K562 (cell line): ENCODE measurements around the gene CBX4.

ENCODE experiments used
- ARID1B ChIP-seq: fragments of 450-650 bp; IDR thresholded peaks from 2 replicates; pipeline ENCODE4 v1.6.1; 2016; ENCODE audit warnings: antibody characterized with exemption, mild to moderate bottlenecking, inconsistent platforms
- CBFB ChIP-seq: sonication (generic); formaldehyde crosslinking; IDR thresholded peaks from 2 replicates; pipeline ENCODE4 v1.4.0; 2020; ENCODE audit warnings: mild to moderate bottlenecking, missing genetic modification reagents
- CEBPZ ChIP-seq: fragments of 150-350 bp; IDR thresholded peaks from 2 replicates; pipeline ENCODE4 v1.6.1; 2014; ENCODE audit warnings: low read depth, mild to moderate bottlenecking, low read length, borderline replicate concordance
- CTCF ChIP-seq, 3 experiments: IDR thresholded peaks in 2 of 3; conservative IDR thresholded peaks in 1 of 3; 2 replicates each; pipeline ENCODE4 v1.5.1; 2011 to 2012; ENCODE audit warnings: low read length in 3 of 3, mild to moderate bottlenecking in 3 of 3, control low read depth in 2 of 3, improper control_type of control experiment in 1 of 3, inconsistent platforms in 1 of 3, low read depth in 1 of 3, mixed read lengths in 1 of 3, moderate library complexity in 1 of 3; ENCODE audit not compliant: insufficient read depth in 2 of 3
- MED1 ChIP-seq: sonication (generic); formaldehyde crosslinking; IDR thresholded peaks from 2 replicates; pipeline ENCODE4 v1.8.1; 2023; ENCODE audit warnings: missing genetic modification reagents, borderline replicate concordance
- TGIF2 ChIP-seq: sonication (generic); formaldehyde crosslinking; IDR thresholded peaks from 2 replicates; pipeline ENCODE4 v1.8.1; 2022; ENCODE audit warnings: mild to moderate bottlenecking, missing genetic modification reagents, moderate library complexity
- ZNF184 ChIP-seq: sonication (generic); formaldehyde crosslinking; IDR thresholded peaks from 2 replicates; pipeline ENCODE4 v1.5.0; 2020; ENCODE audit warnings: missing genetic modification reagents
- ZNF76 ChIP-seq: fragments of 250-450 bp; sonication (Bioruptor Pico); IDR thresholded peaks from 2 replicates; pipeline ENCODE4 v1.4.0; 2020; ENCODE audit warnings: mild to moderate bottlenecking, moderate library complexity, borderline replicate concordance
- ZNF785 ChIP-seq: fragments of 250-450 bp; sonication (Bioruptor Pico); IDR thresholded peaks from 2 replicates; pipeline ENCODE4 v1.4.0; 2020; ENCODE audit warnings: mild to moderate bottlenecking

- no peak for TF ChIP-seq ZNF785 (CRISPR knock-in tag)
- TF ChIP-seq CTCF (IDR thresholded peaks at IDR 0.05 in 2 of 3, conservative IDR thresholded peaks at IDR 0.05 in 1 of 3; ENCODE audit: insufficient read depth in 2 of 3, low read depth in 1 of 3, low read length in 3 of 3): no peak
- no peak for TF ChIP-seq CEBPZ
- no peak for TF ChIP-seq CBFB (CRISPR knock-in tag)
- TF ChIP-seq ZNF184 (CRISPR knock-in tag): no peak
- TF ChIP-seq TGIF2 (CRISPR knock-in tag): no peak
- no peak for TF ChIP-seq ARID1B
- no peak for TF ChIP-seq MED1 (CRISPR knock-in tag)
- TF ChIP-seq ZNF76: no peak
Observed at GRCh38 chr17:79843474-79843815, 4.2 kb upstream of the CBX4 start.
